Measurements from ENCODE around the gene OLFM2. TPM values are rescaled to one million over a fixed set of nuclear protein-coding genes. Genes with fewer than 3 reads are reported as not detected.
"Not testable (repeated sequence)": the region's sequence is repeated elsewhere in the genome, so short reads cannot be mapped to it uniquely, and the experiment has no call there.

The OLFM2 gene
- total RNA-seq = 1 to 10 TPM; 4.0 to 5.2 TPM
- long read RNA-seq, donor 1 = 0 reads
- long read RNA-seq, donor 2, partial matches to known transcripts = 0 of 1 reads
- long read RNA-seq, donor 2, other reads (novel, unspliced or antisense) = 1 of 1 reads

DNA sequence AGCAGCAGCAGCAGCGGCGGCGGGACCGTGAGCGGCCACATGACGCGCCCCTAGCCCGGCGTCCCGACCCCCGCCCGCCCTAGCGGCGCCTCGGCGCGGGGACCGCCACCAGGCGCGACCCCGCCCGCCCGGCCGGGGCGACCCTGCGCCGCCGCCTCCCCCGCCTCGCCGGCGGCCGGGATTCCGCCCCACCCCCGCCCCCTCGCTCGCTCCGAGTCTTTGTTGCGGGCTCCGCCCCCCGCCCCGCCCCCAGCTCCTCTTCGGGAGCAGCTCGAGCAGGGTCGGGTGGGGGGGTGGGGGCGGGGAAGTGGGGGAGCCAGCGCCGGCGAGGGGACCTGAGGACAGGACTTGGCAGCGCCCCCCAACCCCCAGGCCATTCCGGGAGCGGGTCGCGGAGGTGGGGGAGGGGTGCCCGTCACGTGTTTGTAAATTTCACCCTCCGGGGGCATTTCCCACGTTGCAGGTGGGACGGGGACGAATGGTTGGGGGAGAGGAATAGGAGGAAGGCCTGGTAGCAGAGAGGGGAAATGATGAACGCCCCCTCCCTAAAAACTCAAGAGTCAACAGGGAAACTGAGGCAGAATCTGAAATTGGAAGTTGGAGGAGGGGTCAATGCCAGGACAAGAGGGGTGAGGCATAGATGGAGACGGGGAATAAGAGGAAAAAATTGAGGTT is at the start of gene OLFM2:
Gene OLFM2, minus strand, starts transcription at position 190 of the 675 bp plus-strand sequence. Its CDS starts 149 bp downstream, at position 41.
- DNase-seq (ENCODE audit: low spot score) = no peak
- intact Hi-C loops (cut with DNase I) = loop anchor here in 1 of 2 donors (10.0 kb wide), 1 partner anchor 318 kb away; the partner anchor contains the start of gene MRPL4

DNA sequence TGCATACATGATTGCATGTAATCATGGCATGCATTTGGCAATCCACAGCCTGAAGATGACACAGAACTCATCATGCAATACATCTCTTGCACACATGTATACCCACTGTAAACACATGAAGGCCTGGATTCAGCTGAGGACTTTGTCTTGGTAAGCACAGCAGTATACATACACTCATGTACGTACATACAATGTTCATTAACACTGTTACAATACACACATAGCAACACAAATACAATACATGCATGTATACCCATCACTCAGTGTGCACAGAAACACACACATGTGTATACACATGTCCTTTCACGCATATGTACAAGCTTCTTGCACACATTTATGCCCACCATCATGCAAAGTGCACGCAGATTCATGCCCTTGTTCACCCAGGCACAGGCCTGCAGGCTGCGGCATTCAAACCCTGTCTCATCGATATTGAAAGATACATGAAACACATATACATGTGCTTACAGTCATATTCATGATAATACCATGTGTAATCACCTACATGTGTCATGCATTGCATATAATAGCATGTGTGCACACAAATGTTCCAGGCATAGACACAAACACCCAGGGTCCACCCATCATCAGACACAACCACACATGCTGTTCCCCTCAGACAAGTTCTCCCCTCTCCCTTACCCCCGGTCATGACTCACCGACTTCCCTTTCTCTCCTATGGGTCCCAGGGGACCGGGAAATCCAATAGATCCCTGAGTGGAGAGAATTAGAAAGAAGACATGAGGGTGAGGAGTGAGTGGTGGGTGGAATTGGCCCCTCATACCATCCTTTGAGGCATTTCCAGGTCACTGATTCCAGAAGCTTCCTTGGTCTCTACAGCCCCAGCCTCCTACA is 45.3 kb upstream of the OLFM2 start:
- intact Hi-C loops (cut with DNase I) = no loop called here
- DNase-seq (ENCODE audit: low spot score) = no peak

DNA sequence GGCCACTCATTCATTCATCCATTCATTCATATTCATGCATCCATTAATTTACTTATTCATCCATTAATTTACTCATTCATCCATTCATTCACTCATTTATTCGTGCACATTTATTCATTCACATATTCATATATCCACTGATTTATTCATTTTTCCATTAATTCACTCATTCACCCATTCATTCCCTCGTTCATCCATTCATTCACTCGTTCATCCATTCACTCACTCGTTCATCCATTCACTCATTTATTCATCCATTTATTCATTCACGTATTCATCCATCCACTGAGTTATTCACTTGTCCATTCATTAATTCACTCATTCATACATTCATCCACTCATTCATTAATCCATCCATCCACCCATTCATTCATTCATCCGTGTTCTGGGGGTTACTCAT is 35.8 kb upstream of the OLFM2 start:
- intact Hi-C loops (cut with DNase I) = no loop called here

DNA sequence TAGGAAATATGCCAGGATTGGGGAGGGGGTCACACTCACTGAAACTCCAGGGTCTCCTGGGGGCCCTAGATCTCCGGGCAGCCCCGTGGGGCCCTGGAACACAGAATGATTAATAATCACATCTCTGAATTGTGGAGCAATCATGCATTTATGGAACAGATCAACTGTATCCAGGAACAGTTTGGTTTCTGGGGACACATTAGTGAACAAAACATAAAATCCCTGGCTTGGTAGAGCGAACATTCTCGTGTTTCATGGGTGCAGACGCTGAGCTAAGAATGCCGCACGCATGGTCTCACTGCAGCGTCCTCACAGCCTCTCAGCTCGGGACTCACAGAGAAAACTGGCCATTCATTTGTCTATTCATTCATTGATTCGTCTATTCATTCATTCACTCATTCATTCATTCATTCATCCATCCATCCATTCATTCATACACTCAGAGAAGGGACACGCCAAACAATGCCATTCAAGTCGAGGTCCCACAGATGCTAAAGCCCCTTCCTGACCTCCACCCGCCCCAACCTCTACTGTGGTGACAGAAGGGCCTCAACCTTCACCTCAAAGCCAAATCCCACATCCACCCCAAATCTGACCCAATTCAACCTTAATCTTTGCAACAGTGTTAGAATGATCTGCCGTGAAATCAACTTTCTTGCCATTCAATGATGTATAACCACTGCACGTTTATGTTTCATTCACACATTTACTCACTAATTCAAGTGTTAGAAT is 35.0 kb upstream of the OLFM2 start:
- no peak for DNase-seq (ENCODE audit: low spot score)
- intact Hi-C loops (cut with DNase I) = no loop called here

More for the DNA sequence above, 35.8 kb upstream of the OLFM2 start:
- no peak for DNase-seq (ENCODE audit: low spot score)

DNA sequence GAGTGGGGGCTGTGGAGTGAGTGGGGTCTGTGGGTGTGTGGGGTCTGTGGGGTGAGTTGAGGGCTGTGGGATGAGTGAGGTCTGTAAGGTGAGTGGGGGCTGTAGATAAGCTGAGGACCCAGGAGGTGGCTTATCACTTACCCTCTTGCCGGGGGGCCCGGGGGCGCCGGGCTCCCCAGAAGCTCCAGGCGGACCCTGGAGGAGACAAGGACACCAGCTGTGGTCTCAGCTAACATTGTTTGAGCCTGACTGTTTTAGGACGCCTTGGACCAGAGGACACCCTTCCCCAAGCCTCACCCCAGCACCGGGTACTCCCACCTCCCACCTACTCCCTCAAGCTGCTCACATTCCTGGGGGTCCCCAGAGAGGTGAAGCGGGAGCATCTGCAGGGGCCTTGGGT is 34.2 kb upstream of the OLFM2 start:
- intact Hi-C loops (cut with DNase I) = no loop called here
- DNase-seq (ENCODE audit: low spot score) = no peak

DNA sequence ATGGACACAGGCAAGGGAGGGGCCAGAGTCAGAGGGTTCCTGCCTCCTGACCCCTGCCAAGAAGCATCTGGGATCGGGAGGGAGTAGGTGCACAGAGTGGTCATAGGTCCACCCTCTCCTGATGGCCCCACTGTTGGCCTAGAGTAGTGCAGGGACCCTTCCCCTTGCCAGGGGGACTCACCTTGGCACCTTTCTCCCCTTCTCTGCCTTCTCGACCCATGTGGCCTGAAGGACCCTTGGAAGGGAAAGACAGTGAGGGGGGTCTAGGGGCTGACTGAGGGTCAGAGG is 33.3 kb upstream of the OLFM2 start:
- intact Hi-C loops (cut with DNase I) = no loop called here

DNA sequence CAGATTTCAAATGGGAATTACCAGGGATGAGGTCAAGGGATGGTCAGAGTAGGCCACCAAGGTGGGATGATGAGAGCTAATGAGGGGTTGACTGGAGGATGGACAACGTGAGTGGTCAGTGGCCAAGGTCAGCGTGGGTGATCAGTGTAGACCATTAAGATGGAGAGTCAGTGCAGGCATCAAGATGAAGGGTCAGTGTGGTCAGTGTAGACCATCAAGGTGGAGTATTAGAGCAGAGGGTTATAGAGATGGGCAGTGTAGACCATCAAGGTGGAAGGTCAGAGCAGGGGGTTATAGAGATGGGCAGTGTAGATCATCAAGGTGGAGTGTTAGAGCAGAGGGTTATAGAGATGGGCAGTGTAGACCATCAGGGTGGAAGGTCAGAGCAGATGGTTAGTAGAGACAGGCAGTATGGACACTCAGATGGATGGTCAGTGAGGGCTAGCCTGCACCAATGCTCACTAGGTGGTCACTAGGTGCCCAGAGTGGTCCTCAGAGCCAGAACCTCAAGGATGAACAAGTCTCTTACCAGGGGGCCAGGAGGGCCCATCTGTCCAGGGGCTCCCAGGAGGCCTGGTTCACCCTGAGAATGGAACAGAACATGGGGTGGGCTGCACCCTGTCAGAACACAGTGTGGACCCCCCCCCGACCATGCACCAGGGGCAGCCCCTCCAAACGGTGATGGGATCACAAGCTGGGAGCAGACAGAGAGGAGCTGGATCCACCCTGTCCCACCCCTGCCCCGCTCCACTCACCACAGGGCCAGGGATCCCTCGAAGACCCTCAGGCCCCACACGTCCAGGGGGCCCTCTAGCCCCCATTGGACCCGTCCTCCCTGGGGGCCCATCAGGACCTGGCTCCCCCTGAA is 32.7 kb upstream of the OLFM2 start:
- intact Hi-C loops (cut with DNase I) = no loop called here
- DNase-seq (ENCODE audit: low spot score) = no peak

More for the DNA sequence above, 33.3 kb upstream of the OLFM2 start:
- no peak for DNase-seq (ENCODE audit: low spot score)

DNA sequence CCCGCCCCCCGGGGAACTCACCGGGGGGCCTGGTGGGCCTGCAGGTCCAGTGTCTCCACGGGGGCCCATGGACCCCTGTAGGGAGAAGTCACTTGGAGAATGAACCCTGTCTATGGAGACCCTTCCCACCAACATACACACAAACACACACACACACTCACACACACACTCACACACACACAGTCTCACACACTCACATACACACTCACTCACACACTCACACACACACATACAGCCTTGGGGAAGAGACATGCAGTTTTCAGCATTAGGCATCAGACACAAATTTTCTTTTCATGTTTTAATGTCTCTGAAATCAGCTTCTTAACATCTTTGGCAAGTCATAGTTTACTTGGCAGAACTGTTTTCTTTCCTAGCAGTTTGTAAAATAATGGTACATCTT is 31.0 kb upstream of the OLFM2 start:
- DNase-seq (ENCODE audit: low spot score) = no peak
- intact Hi-C loops (cut with DNase I) = no loop called here

DNA sequence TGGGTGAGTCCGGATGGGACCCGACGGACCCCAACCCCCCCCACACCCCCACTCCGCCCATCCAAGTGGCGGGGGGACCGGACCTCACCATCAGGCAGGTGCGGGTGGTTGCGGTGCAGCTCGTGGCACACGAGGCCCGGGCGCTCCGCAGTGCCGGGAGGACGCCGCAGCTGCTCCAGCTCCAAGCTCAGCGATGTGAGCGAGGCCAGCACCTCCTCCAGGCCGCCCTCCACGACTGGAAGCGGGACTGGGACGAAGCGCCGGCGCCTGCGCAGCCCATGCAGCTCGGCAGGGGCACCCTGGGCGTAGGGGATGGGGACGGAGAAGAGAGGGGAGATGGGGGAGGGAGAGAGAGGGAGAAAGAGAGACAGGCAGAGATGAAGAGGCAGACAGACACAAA is 30.1 kb upstream of the OLFM2 start:
- intact Hi-C loops (cut with DNase I) = no loop called here
- no peak for DNase-seq (ENCODE audit: low spot score)

DNA sequence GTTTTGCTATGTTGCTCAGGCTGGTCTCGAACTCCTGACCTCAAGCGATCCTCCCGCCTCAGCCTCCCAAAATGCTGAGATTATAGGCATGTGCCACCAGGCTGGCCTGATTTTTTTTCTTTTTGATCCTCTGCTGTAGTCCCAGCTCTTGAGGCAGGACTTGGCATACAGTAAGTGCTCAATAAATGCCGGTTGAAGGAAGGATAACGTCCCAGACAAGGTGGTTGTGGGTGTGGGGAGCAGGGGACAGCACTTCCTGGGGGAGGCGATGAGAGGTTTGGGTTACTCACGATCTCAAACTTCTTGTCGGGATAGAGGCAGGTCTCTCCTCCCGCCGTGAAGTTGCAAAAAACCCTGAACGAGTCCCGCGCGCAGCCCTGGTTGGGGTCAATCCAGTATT is 29.7 kb upstream of the OLFM2 start:
- intact Hi-C loops (cut with DNase I) = no loop called here
- no peak for DNase-seq (ENCODE audit: low spot score)

DNA sequence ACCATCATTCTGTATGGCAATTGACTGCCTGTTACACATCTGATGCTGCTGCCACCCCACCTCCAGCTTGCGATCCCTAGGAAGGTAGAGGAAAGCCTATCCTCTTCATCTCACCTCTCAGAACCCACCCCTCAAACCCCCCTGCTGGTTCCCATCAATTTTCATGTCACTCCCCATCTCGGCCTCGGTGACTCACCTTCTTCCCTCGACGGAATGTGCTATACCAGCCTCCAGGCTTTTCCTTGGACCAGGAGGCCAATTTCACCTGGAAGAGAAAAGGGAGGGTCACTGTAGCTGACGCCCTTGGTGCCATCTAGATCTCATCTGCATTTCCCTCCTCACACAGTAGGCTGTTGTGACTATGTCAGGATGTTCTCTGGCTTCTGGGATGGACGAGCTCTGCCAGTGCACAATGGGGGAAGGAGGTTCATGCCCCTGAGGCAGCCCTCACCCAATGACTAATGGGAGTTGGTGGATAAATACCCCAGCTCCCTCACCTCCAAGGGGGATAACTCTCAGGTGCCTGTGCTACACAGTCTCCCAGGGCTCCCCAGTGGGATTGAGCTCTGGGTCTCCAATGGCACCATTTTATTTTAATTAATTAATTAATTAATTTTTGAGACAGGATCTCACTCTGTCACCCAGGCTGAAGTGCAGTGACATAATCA is 26.4 kb upstream of the OLFM2 start:
- intact Hi-C loops (cut with DNase I) = no loop called here
- DNase-seq (ENCODE audit: low spot score) = no peak

DNA sequence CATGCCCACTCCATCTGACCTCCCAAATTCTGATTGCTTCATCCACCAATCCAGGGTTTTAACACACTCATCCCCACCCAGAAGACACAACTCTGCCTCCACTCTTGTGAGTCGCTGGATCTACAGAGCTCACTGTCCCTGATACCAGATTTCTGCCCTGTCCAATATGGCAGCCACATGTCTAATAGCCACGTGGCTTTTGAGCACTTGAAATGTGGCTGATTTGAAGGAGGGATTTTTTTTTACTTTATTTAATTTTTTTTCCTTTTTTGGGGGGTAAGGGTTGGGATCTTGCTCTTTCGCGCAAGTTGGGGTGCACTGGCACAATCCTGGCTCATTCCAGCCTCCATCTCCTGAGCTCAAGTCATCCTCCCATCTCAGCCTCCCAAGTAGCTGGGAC is 24.8 kb upstream of the OLFM2 start:
- intact Hi-C loops (cut with DNase I) = no loop called here
- no peak for DNase-seq (ENCODE audit: low spot score)

DNA sequence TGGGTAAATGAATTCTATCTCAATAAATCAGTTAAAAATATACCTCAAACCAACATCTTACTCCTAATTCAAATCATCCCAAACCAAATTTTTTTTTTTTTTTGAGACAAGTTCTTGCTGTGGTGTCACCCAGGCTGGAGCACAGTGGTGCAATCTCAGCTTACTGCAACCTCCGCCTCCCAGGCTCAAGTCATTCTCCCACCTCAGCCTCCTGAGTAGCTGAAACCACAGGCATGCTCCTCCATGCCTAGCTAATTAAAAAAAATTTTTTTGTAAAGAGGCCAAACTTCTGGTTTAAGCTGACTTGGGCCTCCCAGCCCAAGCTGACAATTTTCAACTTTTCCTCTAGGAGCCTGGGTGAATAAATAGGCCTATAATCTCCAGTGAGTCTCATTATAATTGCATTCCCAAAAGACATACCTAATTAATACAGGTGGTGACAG is 22.1 kb upstream of the OLFM2 start:
- intact Hi-C loops (cut with DNase I) = no loop called here
- no peak for DNase-seq (ENCODE audit: low spot score)

DNA sequence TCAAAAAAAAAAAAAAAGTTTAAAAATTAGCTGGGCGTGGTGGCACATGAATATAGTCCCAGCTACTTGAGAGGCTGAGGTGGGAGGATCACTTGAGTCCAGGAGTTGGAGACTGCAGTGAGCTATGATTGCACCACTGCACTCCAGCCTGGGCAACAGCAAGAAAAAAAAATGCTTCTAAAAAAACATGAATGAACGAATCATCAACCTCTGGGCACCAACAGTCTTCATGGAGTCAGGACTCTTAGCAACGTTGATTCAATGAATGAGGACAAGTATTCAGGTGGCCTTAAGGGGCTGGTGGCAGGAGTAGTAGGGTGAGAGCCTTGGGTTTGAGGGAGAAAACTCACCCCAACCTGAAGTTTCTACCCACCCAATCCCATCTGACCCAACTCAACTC is 20.6 kb upstream of the OLFM2 start:
- DNase-seq (ENCODE audit: low spot score) = no peak
- intact Hi-C loops (cut with DNase I) = no loop called here

DNA sequence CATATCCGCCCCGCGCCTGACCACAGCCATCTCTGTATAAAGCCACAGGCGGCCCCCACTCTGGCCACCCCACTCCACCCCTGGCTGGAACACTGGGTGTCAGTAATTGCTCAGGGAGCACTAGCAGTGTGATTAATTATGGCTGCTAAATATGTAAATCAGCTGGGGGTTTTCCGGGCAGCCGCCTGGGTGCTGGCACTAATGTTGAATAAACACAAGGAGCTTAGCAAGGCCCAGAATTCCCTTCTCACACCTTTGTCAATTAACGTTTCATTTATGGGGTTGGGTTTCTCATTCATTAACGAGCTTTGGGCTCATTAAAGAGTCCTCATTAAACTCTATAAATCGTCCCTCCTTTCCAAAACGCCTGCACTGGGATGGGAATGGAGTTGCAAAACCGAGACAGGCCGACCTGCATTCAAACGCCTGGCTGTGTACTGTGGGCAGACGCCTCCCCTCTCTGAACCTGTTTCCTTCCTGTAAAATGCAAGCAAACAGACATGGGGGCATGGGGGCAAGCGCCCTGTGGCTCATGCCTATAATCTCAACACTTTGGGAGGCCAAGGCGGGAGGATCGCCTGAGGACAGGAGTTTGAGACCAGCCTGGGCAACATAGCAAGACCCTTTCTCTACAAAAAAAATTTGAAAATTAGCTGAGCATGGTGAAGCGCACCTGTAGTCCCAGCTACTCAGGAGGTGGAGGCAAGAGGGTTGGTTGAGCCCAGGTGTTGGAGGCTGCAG is 17.7 kb upstream of the OLFM2 start:
- DNase-seq (ENCODE audit: low spot score) = no peak
- intact Hi-C loops (cut with DNase I) = no loop called here

DNA sequence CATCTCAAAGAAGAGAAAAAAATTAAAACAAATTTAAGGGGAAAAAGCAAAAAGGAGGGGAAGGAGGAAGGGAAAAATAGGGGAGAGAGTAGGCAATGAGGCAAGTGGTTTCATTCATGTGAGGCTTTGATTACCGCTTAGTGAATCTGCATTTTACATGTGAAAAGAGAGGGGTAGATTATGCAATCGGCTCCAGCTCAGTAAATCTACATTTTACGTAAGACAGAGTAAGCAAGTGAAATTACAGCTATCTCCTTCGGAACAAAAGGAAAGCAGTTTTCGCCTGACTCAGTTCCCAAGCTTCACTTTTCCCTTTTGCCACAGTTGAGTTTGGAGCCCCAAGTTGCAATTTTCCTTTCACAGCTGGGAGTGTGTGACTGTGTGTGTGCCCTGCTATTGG is 16.0 kb upstream of the OLFM2 start:
- intact Hi-C loops (cut with DNase I) = no loop called here
- DNase-seq (ENCODE audit: low spot score) = no peak

DNA sequence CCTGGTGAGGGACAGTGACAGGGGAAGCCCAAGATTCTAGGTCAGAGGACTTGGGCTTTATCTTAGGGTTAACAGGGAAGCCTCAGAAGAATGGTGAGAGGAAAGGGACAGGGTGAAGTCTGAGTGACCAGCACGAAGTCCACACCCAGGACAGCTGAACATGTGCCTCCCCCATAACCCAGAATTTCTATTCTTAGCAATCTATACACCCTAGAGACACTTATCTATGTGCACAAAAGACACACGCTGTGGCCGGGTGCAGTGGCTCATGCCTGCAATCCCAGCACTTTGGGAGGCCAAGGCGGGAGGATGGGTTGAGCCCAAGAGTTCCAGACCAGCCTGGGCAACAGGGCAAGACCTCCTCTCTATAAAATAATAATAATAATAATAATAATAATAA is 11.1 kb upstream of the OLFM2 start:
- DNase-seq (ENCODE audit: low spot score) = no peak
- intact Hi-C loops (cut with DNase I) = no loop called here

DNA sequence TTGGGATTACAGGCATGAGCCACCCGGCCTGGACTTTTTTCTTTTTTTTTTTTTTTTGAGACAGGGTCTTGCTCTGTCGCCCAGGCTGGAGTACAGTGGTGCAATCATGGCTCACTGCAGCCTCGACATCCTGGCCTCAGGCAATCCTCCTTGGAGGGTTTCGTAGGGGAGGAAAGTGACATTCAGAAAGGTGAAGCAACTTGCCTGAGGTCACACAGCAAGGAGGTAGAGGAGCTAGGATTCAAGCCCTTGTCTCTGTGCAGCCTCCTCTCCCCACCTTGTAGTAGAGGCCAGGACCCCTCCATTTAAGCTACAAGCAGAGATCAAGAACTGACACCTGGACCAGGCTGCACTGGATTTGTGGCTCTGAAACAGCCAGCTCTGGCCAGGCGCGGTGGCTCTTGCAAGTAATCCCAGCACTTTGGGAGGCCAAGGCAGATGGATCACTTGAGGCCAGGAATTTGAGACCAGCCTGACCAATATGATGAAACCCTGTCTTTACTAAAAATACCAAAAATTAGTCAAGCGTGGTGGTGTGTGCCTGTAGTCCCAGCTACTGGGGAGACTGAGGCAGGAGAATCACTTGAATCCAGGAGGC is 10.3 kb upstream of the OLFM2 start:
- intact Hi-C loops (cut with DNase I); DNase-seq (ENCODE audit: low spot score): not testable (repeated sequence)
